NCI-H460 (cell line): ENCODE results near the gene MANF. TPM values are rescaled to one million over a fixed set of nuclear protein-coding genes. Genes with fewer than 3 reads are reported as not detected.
"Not testable (repeated sequence)": the region's sequence is repeated elsewhere in the genome, so short reads cannot be mapped to it uniquely, and the experiment has no call there.

Source experiments
- DNase-seq: peaks from one replicate; pipeline ENCODE4 v3.0.0-alpha.2; 2016; ENCODE audit warnings: low read depth; ENCODE audit errors: extremely low read depth
- polyA plus RNA-seq: library from polyadenylated mRNA; depleted of rRNA; stranded (reverse); fragments of >200 nt; gene quantifications from 2 replicates; pipeline ENCODE4 v1.2.3, GENCODE V29; 2014; cell fraction: nucleus; rRNA removed
- total RNA-seq: library from RNA; depleted of rRNA; stranded (reverse); fragments of >200 nt; shearing (Covaris generic); gene quantifications from 2 replicates; pipeline ENCODE4 v1.2.3, GENCODE V29; 2014; rRNA removed

The MANF gene
- 91.2 and 97.0 TPM in 2 replicates for total RNA-seq
- 69.0 and 86.1 TPM in 2 replicates for polyA plus RNA-seq

GRCh38 chr3:51384726-51385473, at the start of gene MANF:
MANF (plus strand) TSS chr3:51385291; CDS start chr3:51385343, 52 bp downstream.
- DNase-seq = peak; percentile 94

GRCh38 chr3:51336261-51336660, 48.8 kb upstream of the MANF start:
- DNase-seq = no peak

GRCh38 chr3:51337666-51338065, 47.4 kb upstream of the MANF start:
- no peak for DNase-seq

GRCh38 chr3:51338632-51339031, 46.5 kb upstream of the MANF start:
- DNase-seq = no peak

- DNase-seq = peak; percentile 85
Observed at GRCh38 chr3:51340013-51340829, 44.9 kb upstream of the MANF start.

DNA sequence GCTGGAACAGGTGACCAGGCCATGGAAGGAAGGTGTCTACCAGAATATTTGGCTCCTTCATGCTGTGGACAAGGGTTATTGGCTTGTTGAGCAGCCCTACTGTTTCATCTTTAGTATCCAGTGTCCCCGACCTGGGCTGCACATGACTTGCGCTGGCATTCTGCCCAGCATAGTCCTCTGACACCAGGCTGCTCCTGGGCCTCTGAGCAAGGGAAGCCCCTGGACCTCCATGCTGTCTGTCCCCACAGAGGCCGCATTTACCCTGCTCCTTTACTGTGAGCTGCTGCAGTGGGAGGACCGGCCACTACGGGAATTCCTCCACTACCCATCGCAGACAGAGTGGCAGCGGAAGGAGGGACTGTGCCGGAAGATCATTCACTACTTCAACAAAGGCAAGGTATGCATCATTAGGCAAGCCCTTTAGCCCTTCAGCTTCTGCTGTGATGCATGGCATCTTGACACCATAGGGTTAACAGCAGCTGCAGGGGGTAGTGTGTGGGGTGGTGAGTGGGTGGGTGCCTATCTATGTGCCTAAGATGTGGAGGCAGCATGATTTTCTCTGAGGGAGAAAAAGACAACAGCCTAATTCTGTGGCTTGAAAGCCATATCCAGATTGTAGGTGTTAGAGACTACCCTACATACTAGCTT, 44.0 kb upstream of the MANF start:
- DNase-seq = peak; percentile 11

DNA sequence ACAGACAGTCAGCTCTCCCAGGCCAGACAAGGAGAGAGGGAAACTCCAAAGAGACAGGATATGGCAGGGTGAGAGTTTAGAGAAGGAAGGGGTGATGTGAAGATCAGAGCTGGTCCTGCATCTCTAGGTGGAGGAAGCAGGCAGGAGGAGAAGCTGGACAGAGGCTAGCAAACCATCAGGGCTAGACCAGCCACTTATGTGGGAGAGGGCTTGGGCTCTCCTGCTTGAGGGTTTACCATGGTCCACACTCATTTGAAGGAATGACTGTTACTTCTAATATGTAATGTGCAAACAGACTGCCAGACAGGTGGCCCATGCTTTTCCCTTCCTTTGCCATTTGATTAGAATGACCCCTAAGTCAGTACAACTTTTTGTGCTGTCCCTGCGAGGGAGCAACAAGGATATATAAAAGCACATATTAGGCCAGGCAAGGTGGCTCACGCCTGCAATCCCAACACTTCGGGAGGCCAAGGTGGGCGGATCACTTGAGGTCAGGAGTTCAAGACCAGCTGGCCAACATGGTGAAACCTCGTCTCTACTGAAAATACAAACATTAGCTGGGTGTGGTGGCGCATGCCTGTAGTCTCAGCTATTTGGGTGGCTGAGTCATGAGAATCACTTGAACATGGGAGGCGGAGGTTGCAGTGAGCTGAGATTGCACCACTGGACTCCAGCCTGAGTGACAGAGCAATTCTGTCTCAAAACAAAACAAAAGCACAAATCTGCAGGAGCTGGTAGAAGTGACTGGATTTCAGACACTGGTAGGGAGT, 41.0 kb upstream of the MANF start:
- peak; percentile 82 for DNase-seq

DNA sequence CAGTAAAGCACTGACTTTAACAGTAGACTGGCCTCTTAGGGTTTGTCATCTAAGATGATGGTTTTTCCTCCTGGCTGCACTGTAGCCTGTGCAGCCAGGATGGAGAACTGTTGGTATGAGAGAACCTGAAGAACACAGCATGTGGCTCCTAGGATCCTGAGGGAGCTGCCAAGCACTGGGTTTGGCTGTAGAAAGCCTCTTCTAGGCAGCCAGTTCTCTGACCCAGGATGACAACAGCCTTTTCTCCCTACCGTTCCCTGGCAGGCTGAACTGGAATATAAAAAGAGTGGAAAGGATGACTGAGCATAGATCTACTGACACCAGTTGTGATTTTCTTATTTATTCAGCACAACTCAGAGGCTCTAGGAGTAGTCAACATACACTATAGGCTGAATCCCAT, 34.3 kb upstream of the MANF start:
- DNase-seq = no peak

DNA sequence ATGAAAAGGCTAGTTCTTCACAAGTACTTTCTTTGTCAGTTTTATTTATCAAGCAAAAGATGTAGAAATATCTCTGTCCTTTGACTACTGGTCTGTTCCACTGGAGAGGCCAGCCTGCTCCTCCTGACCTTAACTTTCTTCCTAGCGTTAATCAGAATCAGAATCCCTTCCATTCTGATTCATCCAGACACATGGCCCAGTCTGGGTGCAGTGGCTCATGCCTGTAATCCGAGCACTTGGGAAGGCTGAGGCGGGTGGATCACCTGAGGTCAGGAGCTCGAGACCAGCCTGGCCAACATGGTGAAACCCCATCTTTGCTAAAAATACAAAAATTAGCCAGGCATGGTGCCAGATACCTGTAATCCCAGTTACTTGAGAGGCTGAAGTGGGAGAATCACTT, 32.0 kb upstream of the MANF start:
- no peak for DNase-seq

- no peak for DNase-seq
Observed at GRCh38 chr3:51353691-51354090, 31.4 kb upstream of the MANF start.

DNA sequence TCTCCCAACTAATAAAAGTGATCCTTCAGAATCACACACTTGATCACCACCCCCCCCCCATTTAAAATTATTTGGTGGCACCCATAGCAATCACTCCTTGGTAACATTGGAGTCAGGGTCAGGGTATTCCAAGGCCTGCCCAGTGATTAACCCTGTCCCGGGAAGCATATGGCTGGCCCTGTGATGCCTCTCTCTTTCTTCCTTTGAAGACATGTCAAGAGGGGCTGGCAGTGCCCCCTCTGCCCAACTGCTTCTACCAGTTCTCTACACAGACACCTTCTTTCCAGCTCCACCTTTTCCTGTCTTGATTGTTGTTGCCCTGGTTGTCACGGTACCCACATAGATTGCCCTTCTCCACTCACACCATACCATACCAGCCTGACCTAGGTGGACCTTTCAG, 30.9 kb upstream of the MANF start:
- DNase-seq = no peak

GRCh38 chr3:51354731-51355615, 30.1 kb upstream of the MANF start:
- DNase-seq = no peak

DNA sequence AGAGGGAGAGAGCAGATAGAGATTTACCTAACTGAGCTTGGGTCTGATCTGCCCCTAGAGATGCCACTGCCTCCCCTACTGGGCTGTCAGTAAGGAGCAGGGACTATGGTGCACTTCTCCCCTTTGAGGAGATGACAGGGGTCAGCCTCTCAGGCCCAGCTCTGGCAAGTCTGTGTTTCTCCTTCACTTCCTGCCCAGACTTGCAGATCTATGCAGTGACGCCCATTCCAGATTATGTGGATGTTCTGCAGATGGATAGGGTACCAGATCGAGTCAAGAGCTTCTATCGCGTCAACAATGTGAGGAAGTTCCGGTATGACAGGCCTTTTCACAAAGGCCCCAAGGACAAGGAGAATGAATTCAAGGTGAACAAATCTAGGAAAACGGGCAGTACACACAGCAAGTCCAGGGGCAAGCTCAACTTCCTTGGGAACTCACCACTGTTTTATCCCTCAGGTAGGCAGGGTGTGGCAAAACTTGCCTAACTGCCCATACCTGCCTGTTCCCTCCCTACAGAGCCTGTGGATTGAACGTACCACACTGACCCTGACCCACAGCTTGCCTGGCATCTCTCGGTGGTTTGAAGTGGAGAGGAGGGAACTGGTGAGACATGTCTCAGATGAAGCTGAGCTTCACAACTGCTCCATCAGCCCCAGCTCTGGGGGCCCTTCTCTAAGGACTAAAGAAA, 29.1 kb upstream of the MANF start:
- DNase-seq = no peak

GRCh38 chr3:51357856-51358255, 27.2 kb upstream of the MANF start:
- no peak for DNase-seq

GRCh38 chr3:51358981-51359380, 26.1 kb upstream of the MANF start:
- no peak for DNase-seq

GRCh38 chr3:51360806-51361205, 24.3 kb upstream of the MANF start:
- DNase-seq = no peak

DNA sequence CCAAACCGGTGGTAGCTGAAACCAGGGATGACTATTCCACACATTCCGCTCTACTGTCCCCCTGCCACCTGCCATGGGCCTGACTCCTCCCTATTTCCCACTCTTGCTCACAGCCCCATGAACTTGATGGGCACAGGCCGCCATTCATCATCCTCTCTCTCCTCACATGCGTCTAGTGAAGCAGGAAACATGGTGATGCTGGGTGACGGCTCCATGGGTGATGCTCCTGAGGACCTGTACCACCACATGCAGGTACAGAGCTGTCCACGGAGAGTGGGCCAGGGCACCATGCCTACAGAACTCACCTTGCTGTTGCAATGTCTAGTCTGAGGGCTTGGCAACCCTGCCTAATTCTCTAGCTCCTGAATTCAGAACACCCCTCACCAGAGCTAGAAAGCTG, 23.3 kb upstream of the MANF start:
- no peak for DNase-seq

DNA sequence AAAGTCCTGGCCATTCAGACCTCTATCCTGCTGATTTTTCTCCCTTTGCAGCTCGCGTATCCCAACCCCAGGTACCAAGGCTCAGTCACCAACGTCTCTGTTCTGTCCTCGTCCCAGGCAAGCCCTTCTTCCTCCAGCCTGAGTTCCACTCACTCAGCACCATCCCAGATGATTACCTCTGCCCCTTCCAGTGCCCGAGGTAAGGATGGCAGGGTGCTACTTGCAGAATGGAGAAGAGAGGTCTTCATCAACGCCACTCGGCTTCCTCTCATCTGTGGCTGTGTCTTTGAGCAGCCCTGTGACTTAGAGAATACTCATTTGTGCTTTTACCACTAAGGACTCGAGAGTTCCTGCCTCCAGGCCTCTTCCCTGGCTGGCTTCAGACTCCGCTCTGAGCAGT, 22.6 kb upstream of the MANF start:
- DNase-seq = no peak

DNA sequence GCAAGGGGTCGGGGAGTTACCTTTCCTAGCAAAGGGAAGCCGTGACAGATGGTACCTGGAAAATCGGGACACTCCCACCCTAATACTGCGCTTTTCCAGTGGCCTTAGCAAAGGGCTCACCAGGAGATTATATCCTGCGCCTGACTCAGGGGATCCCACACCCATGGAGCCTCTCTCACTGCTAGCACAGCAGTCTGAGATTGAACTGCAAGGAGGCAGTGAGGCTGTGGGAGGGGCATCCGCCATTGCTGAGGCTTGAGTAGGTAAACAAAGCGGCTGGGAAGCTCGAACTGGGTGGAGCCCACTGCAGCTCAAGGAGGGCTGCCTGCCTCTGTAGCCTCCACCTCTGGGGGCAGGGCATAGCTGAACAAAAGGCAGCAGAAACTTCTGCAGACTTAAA, 16.8 kb upstream of the MANF start:
- DNase-seq = not testable (repeated sequence)
